GM10248 (cell line): ENCODE measurements around the gene SLC9A7.

ENCODE experiments used
- CTCF ChIA-PET: fragments of 300-600 bp; sonication (Branson Sonifier 250); formaldehyde crosslinking; extraction: SDS; loops from one replicate; lab custom pipeline; 2021; ENCODE audit warnings: antibody characterized with exemption; lab: Yijun Ruan, JAX
- POLR2A ChIA-PET: fragments of 350-650 bp; sonication (Branson Sonifier 250); formaldehyde crosslinking; extraction: SDS; loops from one replicate; lab custom pipeline; 2020; ENCODE audit warnings: antibody characterized with exemption; lab: Yijun Ruan, JAX
- DNase-seq: peaks from one replicate; pipeline ENCODE4 v3.0.0; 2012; ENCODE audit errors: extremely low spot score
- TF ChIP-seq, protein P1 (sequence below): IDR thresholded peaks from 2 replicates; pipeline ENCODE4 v1.5.1; 2012; ENCODE audit warnings: mild to moderate bottlenecking, low read depth; ENCODE audit errors: extremely low read depth, missing control alignments, control extremely low read depth

The SLC9A7 gene

DNA sequence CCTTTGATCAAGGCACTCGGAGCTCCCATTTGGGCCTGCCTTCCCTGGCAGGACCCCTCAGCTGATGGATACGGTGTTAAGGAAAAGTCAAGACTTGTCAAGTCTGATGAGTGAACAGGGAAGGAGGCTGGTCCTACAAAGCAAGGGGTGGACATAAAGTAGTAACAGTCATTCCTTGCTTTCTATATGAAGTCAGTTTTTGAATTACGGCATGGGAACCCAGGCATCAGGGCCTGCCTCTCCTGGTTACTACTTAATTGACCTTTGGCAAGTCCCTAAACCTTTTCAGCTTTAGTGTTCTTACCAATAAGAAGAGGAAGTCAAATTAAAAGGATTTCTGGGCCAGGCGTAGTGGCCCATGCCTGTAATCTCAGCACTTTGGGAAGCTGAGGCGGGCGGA lies 178.3 kb downstream of the SLC9A7 start:
- no peak for DNase-seq
- ChIA-PET POLR2A (interaction anchor here (0.6 kb wide), 1 partner anchor 96 kb away, joined by 3 read pairs; no protein-coding TSS in a partner anchor), CTCF (interaction anchor here (0.9 to 1.8 kb wide), 2 partner anchors 106 to 216 kb away, joined by 3 to 5 read pairs; no protein-coding TSS in a partner anchor)
- TF ChIP-seq, protein P1, sequence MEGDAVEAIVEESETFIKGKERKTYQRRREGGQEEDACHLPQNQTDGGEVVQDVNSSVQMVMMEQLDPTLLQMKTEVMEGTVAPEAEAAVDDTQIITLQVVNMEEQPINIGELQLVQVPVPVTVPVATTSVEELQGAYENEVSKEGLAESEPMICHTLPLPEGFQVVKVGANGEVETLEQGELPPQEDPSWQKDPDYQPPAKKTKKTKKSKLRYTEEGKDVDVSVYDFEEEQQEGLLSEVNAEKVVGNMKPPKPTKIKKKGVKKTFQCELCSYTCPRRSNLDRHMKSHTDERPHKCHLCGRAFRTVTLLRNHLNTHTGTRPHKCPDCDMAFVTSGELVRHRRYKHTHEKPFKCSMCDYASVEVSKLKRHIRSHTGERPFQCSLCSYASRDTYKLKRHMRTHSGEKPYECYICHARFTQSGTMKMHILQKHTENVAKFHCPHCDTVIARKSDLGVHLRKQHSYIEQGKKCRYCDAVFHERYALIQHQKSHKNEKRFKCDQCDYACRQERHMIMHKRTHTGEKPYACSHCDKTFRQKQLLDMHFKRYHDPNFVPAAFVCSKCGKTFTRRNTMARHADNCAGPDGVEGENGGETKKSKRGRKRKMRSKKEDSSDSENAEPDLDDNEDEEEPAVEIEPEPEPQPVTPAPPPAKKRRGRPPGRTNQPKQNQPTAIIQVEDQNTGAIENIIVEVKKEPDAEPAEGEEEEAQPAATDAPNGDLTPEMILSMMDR, result no peak

DNA sequence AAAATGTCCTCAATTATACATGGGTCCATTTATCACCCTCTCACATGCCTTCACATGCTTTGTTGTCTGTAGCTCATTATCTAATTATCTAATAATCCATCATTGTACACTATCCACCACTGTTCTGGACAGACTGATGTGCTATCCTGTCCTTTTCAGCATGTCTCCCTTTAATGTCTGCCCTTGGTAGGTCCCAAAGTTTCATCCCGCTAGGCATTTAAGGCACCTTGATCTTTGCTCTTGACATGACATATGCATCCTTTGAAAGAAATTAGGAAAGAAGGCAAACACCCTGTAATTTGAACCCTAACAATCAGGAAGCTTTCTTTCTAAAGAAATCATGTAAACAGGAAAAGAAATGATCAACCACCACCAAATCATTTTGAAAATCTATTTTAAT lies 179.7 kb downstream of the SLC9A7 start:
- CTCF ChIA-PET, result interaction anchor here (0.9 to 1.8 kb wide), 2 partner anchors 12 to 108 kb away, joined by 4 to 5 read pairs; no protein-coding TSS in a partner anchor
- TF ChIP-seq, protein P1, result no peak
- POLR2A ChIA-PET, result no interaction called here
- no peak for DNase-seq

GRCh38 chrX:46577221-46578005 lies 181.5 kb downstream of the SLC9A7 start:
- CTCF ChIA-PET, result interaction anchor here (1.0 to 1.3 kb wide), 2 partner anchors 10 to 16 kb away, joined by 3 to 4 read pairs; no protein-coding TSS in a partner anchor
- POLR2A ChIA-PET, result no interaction called here
- no peak for DNase-seq
- TF ChIP-seq, protein P1, result no peak

DNA sequence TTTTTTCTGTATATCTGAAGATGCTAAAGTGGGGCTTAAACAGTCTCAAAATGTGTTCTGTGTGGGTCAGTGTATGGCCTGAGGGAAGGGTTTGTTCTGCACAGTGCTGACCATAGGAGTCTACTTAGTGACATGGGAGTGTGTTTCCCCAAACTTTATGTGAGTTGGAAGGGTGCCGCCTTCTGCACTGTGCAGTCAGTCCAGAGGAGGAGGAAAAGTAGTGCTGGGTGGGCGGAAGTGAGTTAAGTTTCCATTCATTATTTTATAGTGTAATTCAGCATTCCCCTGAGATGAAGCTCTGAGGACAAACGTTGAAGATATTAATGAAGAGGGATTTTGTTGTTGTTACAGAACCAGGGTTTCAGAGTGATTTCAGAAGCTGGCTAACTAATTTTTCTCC lies 182.5 kb downstream of the SLC9A7 start:
- TF ChIP-seq, protein P1, result no peak
- CTCF ChIA-PET, result interaction anchor here (1.3 kb wide), 1 partner anchor 11 kb away, joined by 4 read pairs; no protein-coding TSS in a partner anchor
- no peak for DNase-seq
- POLR2A ChIA-PET, result no interaction called here

DNA sequence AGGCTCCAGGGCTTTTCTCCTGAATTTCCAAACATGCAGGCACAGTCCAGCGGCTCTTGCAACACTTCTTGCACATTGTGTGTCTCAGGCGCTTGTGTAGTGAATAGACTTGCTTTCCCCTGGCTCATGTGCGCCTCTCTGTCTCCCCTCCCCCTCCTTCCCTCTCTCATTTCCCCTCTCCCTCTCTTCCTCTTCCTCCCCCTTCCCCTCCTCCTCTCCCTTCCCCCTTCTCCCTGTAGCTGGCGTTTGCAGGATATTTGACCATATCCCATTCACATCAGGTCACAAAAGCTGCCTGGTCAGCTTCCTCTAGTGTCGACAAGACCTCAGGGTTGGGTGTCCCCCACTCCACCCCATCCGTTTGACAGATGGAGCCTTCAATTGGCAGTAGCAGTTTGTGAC lies 182.9 kb downstream of the SLC9A7 start:
- ChIA-PET POLR2A (no interaction called here), CTCF (no interaction called here)
- DNase-seq, result no peak
- TF ChIP-seq, protein P1, result no peak

DNA sequence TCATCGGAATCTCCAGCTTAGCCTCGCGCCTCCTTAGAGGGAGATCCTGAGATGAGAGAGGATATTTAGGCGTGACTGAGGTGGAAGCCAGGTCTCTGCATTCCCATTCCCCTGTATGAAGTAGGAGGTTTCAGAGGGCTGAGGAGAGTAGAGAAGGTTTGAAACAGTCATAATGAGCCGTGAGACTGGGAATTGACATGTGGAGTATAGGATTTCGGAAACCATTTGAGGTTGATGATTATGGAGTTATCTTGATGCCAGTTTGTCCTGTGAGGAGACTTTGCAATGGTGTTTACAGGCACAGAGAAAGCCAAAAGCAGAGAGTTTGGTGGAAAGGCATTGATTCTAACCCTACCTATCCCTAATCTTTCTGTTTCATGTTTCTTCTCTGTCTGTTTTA lies 183.3 kb downstream of the SLC9A7 start:
- ChIA-PET CTCF (no interaction called here), POLR2A (no interaction called here)
- TF ChIP-seq, protein P1, result no peak
- no peak for DNase-seq
